ENCODE data around the gene ARSB.

- TF ChIP-seq REST (IDR thresholded peaks at IDR 0.05; ENCODE audit: low read depth, low read length) (no peak), POLR2AphosphoS5 (IDR thresholded peaks at IDR 0.05; ENCODE audit: low read length) (no peak), ZNF592 (IDR thresholded peaks at IDR 0.05) (no peak), CTCF (IDR thresholded peaks at IDR 0.05 in 2 of 3, conservative IDR thresholded peaks at IDR 0.05 in 1 of 3; ENCODE audit: control insufficient read depth in 2 of 3, extremely low read depth in 1 of 3, insufficient read depth in 1 of 3, low read depth in 3 of 3, low read length in 3 of 3) (no peak), ZBTB33 (IDR thresholded peaks at IDR 0.05) (no peak), ZNF217 (IDR thresholded peaks at IDR 0.05) (no peak), MAX (IDR thresholded peaks at IDR 0.05; ENCODE audit: low read depth, low read length) (no peak)
Measured at GRCh38 chr5:78799266-78800017, 185.7 kb downstream of the ARSB start.

Data from GM12878 (cell line).